Dedifferentiated amniotic fluid mesenchymal stem cell (primary cell): ENCODE measurements around the gene CPA4.

Source experiments
- DNase-seq: peaks from one replicate; pipeline ENCODE4 v3.0.0-alpha.2; 2016; ENCODE audit errors: extremely low spot score

Gene CPA4

DNA sequence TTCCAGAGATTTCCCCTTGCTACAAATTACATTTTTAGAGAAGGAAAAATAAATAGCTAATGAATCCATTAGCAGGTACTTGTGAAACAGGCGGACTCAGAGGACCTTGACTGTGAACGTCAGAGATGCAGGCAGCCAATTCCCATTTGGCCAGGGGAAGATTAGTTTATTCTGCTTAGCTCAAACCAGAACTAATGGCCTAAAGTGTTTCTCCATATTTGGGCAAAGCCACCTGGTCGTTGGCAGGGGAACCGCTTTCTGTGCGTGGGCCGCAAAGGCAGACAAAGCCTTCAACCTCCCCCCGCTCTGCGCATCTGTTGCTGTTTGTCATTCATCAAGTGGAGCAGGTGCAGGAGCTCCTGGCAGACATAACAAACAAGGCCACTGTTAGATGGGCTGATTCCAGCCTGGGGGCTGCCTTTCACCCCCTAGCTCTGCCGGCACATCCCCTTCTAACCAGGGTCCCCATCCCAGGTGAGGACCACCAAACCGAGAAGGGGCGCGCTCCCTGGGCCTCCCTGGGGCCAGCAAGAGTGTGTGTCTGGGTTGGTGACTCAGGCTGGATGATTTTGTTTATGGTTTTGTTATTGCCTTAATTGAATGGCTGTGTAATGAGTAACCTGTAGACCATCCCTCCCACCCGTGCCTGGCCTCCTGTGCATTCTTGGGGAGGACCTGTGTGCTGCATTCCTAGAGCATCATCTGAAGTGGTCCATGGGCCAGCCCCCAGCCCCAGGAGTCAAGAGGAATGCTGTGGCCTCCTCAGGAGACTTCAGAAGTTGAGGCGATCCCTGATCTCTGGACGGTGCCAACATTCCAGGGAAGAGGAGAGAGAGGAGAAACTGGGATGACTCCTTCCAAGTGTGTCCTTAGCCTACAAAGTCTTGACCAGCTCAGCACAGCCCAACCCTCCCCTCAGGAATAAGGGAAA lies 72.8 kb downstream of the CPA4 start:
- DNase-seq = no peak

- no peak for DNase-seq
Observed at GRCh38 chr7:130366564-130366963, 73.6 kb downstream of the CPA4 start.

DNA sequence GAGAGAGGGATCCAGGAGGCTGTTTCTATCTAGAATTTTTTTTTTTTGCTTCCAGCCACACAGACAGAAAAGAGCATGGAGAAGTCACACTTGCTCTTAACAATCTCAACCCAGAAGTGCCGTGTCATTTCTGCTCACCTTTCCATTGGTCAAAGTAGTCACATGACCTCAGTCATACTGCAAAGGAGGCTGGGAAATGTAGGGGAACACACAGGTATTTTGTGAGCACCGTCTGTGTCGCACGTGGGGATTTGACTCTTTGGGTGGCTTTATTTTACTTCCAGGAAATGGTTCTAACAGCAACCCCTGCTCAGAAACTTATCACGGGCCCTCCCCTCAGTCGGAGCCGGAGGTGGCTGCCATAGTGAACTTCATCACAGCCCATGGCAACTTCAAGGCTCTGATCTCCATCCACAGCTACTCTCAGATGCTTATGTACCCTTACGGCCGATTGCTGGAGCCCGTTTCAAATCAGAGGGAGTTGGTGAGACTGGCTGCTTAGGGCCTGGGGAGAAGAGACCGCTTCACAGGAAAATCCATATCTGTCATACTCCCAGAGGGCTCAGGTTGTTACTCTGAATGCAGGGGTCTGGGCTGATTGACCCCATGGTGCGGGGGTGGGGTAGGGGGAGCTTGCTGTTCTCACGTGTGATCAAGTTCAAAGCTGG lies 74.3 kb downstream of the CPA4 start:
- no peak for DNase-seq

- DNase-seq = no peak
Observed at GRCh38 chr7:130367836-130368746, 75.1 kb downstream of the CPA4 start.

GRCh38 chr7:130369110-130369711 lies 76.2 kb downstream of the CPA4 start:
- no peak for DNase-seq

GRCh38 chr7:130369831-130370550 lies 77.0 kb downstream of the CPA4 start:
- no peak for DNase-seq

- DNase-seq = no peak
Observed at GRCh38 chr7:130371046-130371445, 78.1 kb downstream of the CPA4 start.

DNA sequence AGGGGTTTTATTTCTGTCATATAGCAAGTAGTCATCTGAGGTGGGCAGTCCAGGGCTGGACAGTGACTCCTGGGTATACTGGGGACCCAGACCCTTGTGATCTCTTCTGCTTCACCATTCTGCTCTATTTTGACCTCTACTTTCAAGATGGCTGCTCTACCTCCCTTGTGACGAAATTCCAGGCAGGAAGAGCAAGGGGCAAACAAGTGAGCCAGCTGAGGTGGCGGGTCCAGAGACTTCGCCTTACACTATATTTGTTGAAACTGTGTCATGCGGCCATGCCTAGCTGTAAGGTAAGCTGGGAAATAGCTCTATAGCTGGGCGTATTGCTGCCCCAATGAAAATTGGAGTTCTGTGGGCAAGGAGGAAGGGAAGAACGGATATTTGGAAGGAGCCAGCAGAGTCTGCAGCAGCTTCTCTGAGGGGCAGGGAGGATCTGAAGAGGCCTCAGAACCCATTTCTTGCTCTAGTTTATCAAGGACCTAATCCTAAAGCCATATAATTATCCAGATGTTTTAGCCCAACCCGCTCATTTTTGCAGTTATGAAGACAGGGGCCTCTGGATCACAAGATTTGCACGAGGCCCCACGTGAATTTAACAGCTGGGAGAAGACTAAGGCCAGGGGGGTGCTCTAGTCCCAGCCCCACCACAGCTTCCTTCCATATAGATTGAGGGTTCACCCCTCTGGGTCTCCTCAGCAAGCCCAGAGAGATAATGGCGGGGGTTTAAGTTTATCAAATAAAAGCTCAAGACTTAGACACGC lies 79.6 kb downstream of the CPA4 start:
- DNase-seq = no peak
